GM12874 (cell line): ENCODE measurements around the gene LSM10.

ENCODE experiments used
- TF ChIP-seq, protein P1 (sequence below): IDR thresholded peaks from 2 replicates; pipeline ENCODE4 v1.5.1; 2011; ENCODE audit warnings: low read depth, mild to moderate bottlenecking, control low read depth, low read length, moderate library complexity; ENCODE audit not compliant: insufficient read depth

The LSM10 gene

GRCh38 chr1:36349839-36350238, 47.9 kb downstream of the LSM10 start:
- TF ChIP-seq, protein P1, sequence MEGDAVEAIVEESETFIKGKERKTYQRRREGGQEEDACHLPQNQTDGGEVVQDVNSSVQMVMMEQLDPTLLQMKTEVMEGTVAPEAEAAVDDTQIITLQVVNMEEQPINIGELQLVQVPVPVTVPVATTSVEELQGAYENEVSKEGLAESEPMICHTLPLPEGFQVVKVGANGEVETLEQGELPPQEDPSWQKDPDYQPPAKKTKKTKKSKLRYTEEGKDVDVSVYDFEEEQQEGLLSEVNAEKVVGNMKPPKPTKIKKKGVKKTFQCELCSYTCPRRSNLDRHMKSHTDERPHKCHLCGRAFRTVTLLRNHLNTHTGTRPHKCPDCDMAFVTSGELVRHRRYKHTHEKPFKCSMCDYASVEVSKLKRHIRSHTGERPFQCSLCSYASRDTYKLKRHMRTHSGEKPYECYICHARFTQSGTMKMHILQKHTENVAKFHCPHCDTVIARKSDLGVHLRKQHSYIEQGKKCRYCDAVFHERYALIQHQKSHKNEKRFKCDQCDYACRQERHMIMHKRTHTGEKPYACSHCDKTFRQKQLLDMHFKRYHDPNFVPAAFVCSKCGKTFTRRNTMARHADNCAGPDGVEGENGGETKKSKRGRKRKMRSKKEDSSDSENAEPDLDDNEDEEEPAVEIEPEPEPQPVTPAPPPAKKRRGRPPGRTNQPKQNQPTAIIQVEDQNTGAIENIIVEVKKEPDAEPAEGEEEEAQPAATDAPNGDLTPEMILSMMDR: no peak

DNA sequence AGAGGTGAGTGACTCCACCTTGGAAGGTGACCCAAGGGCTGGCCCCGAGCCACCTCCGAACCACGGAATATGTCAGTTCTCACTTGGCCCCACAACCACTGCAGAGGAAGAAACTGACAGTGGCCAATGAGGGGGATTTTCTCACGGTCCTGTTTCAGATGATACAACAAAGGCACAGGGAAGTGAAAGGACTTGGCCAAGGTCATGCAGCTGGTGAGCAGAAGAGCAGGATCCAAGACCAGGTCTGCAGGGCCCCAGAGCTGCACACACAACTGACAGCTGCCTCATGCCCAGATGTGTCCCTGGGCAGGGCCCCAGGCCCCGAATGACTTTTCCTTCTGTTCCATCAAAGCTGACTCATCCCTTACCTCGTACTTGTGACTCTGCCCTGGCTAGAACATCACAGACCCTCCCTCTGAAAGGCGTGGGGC, 48.5 kb downstream of the LSM10 start:
- TF ChIP-seq, protein P1: no peak

DNA sequence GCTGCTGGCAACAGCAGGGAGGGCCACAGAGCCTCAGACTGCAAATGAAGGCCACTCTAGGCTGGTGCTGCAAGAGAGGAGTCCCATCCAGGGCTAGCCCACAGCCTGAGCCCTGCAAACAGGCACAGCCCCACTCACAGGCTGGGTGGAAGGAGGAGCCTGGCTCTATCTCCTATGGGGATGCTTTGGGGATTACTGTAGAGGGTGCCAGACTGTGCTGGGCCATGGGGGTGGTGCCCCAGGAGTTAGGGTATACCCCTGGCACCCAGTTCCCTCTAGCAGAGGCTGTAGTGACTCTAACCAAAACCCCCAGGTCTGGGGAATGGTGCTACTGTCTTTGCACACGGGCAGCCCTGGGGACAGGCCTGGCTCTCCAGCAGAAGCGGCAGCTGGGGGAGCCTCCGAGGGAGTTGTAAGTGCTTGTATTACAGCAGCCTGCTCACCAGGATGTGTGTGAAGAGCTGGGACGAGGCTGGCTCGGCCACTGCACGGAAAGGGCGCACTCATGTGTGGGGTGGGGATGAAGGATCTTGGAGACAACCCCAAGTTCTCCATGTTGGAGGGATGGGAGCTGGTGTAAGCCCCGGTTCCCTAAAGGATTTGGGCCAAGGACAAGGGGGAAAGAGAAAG, 50.9 kb downstream of the LSM10 start:
- TF ChIP-seq, protein P1: no peak

DNA sequence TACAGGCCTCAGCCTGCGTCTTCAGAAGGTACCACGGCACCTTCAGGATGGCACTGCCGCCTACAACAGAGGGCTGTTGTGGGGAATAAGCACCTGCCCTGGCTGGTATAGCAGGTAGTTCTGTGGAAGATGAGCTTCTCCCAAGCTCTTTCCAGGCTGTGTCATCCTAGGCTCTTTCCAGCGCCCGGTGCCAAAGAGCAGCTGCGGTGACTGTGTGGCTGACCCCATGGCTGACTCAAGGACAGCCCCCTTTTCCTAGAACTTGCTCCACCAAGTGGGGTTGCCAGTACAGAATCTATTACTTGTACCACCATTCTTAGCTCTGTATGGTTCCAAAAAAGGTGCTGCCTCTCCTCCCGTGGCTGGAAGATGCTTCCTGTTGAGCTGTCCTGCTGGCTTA, 52.4 kb downstream of the LSM10 start:
- TF ChIP-seq, protein P1: no peak

- TF ChIP-seq, protein P1: no peak
These were observed 53.4 kb downstream of the LSM10 start for GRCh38 chr1:36344395-36344680.

- TF ChIP-seq, protein P1: no peak
These were observed 53.9 kb downstream of the LSM10 start for GRCh38 chr1:36343651-36344394.
